Right lobe of liver (tissue), 4 donors: ENCODE data around the gene COMMD1.

Experiments
- CTCF ChIP-seq, 4 donors: fragments of 200-600 bp in 3 of 4; fragments of 450-650 bp in 1 of 4; IDR thresholded peaks; one replicate each; pipeline versions ENCODE4 v1.5.1 to v1.8.0; 2016 to 2022; ENCODE audit warnings: antibody characterized with exemption in 4 of 4, mild to moderate bottlenecking in 2 of 4
- POLR2A ChIP-seq: fragments of 450-650 bp; IDR thresholded peaks from one replicate; pipeline ENCODE4 v1.6.1; 2017; ENCODE audit warnings: antibody characterized with exemption, mild to moderate bottlenecking
- donor health status: DM: no; HTN: no; CAD: no.
- donor health status: DM: no; HTN: no; CAD: no.
- donor health status: DM: no; HTN: yes; CAD: no.

GRCh38 chr2:62114564-62114963, 209.1 kb downstream of the COMMD1 start:
- TF ChIP-seq POLR2A (no peak), CTCF (IDR thresholded peaks at IDR 0.05) (no peak)
